Right lobe of liver (tissue), 4 donors: ENCODE results near the gene PLA2R1.

Experiments used
- POLR2A ChIP-seq: fragments of 450-650 bp; IDR thresholded peaks from one replicate; pipeline ENCODE4 v1.6.1; 2017; ENCODE audit warnings: antibody characterized with exemption, mild to moderate bottlenecking
- TF ChIP-seq, protein P1 (sequence below), 4 donors: fragments of 200-600 bp in 3 of 4; fragments of 450-650 bp in 1 of 4; IDR thresholded peaks; one replicate each; pipeline versions ENCODE4 v1.5.1 to v1.8.0; 2016 to 2022; ENCODE audit warnings: antibody characterized with exemption in 4 of 4, mild to moderate bottlenecking in 2 of 4
- donor health status: DM: no; HTN: no; CAD: no.
- donor health status: DM: no; HTN: no; CAD: no.
- donor health status: DM: no; HTN: yes; CAD: no.

DNA sequence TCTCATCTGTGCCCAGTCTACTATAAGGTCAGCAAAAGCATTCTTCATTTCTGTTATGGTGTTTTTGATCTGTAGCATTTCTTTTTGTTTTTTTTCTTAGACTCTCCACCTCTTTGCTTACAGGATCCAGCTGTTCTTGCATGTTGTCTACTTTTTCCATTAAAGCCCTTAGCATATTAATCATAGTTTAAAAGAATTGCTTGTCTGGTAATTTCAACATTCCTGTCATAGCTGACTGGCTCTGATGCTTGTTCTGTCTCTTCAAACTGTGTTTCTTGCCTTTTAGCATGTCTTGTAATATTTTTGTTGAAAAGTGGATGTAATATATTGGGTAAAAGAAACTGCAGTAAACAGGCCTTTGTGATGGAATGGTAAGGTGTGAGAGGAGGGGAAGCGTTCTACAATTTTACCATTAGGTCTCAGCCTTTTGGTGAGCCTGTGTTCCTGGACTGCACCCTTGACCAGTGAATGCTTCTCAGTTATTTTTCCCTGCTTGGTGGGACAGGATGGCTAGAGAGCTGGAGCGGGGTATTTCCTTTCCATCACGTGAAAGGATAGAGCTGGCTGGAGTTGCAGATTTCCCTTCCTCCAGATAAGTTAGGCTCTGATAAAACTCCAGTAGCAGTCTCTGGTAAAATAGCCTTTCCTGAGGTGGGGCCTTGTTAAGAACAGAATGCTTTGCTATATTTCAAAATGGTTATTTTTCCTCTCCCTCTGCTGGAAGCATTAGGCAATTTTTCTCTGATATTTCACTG lies 65.4 kb downstream of the PLA2R1 start:
- TF ChIP-seq, protein P1, sequence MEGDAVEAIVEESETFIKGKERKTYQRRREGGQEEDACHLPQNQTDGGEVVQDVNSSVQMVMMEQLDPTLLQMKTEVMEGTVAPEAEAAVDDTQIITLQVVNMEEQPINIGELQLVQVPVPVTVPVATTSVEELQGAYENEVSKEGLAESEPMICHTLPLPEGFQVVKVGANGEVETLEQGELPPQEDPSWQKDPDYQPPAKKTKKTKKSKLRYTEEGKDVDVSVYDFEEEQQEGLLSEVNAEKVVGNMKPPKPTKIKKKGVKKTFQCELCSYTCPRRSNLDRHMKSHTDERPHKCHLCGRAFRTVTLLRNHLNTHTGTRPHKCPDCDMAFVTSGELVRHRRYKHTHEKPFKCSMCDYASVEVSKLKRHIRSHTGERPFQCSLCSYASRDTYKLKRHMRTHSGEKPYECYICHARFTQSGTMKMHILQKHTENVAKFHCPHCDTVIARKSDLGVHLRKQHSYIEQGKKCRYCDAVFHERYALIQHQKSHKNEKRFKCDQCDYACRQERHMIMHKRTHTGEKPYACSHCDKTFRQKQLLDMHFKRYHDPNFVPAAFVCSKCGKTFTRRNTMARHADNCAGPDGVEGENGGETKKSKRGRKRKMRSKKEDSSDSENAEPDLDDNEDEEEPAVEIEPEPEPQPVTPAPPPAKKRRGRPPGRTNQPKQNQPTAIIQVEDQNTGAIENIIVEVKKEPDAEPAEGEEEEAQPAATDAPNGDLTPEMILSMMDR (IDR thresholded peaks at IDR 0.05) = no peak
- TF ChIP-seq POLR2A = no peak
